Adrenal gland (tissue), 5 donors: ENCODE data around the gene PHKG2.

ENCODE experiments used
- POLR2A ChIP-seq, 2 donors: fragments of 450-650 bp; IDR thresholded peaks; one replicate each; pipeline ENCODE4 v1.6.1; 2017; ENCODE audit warnings: antibody characterized with exemption in 2 of 2, mild to moderate bottlenecking in 2 of 2, moderate library complexity in 1 of 2
- TF ChIP-seq, protein P1 (sequence below), 6 experiments: fragments of 450-650 bp in 4 of 6; fragments of 200-600 bp in 2 of 6; sonication (generic) in 1 of 6; IDR thresholded peaks; 1 replicate in 5 of 6; 2 replicates in 1 of 6; pipeline versions ENCODE4 v1.5.1 to v1.8.0; 2016 to 2021; ENCODE audit warnings: antibody characterized with exemption in 6 of 6, mild to moderate bottlenecking in 2 of 6, moderate library complexity in 1 of 6
- donor health status: DM: no; HTN: no; CAD: no.

DNA sequence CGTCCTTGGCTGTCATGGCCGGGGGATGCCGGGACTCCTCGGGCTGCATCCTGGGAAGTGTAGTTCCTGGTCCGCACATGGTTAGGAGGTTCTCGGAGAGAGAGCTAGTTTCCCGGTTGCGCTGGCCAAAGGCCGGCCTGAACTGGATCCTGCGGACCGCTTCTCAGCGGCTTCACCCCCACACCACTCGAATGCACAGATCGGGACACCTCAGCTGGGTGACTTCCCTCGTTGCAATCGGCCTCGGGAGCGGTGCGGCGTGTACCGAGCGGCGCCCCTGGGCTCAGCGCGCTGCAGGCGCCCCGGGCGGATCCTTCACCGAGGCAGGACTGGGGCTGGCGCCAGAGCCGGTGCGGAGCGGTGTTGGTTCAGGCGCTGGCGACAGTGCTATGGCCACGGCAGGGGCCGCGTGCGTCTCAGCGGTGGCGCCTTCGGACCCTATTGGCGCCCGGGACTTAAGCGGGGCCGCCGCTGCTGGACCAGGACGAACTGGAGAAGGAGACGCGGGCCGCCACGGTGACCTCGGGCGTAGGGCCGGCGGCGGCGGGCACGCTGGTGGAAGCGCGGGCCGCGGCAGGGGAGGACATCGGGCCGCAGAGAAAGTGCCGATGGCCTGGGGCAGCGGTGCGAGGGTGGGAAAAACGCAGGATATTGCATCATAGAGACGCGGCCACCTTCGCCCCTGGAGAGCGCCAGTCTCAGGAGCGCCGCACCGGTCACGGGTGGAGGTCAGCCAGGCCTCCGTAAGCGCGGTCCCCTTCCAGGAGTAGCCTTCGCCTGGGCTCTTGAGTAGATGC, 27.4 kb downstream of the PHKG2 start:
- TF ChIP-seq, protein P1, sequence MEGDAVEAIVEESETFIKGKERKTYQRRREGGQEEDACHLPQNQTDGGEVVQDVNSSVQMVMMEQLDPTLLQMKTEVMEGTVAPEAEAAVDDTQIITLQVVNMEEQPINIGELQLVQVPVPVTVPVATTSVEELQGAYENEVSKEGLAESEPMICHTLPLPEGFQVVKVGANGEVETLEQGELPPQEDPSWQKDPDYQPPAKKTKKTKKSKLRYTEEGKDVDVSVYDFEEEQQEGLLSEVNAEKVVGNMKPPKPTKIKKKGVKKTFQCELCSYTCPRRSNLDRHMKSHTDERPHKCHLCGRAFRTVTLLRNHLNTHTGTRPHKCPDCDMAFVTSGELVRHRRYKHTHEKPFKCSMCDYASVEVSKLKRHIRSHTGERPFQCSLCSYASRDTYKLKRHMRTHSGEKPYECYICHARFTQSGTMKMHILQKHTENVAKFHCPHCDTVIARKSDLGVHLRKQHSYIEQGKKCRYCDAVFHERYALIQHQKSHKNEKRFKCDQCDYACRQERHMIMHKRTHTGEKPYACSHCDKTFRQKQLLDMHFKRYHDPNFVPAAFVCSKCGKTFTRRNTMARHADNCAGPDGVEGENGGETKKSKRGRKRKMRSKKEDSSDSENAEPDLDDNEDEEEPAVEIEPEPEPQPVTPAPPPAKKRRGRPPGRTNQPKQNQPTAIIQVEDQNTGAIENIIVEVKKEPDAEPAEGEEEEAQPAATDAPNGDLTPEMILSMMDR (IDR thresholded peaks at IDR 0.05), result no peak
- TF ChIP-seq POLR2A (IDR thresholded peaks at IDR 0.05), result peak; percentile 39 to 64
